Loucy (cell line): Measurements from ENCODE around the gene SYNDIG1.

ENCODE experiments used
- EZH2phosphoT487 ChIP-seq: fragments of 200-600 bp; IDR thresholded peaks from 2 replicates; pipeline ENCODE4 v1.6.1; 2018; ENCODE audit warnings: antibody characterized with exemption, mild to moderate bottlenecking, moderate library complexity, borderline replicate concordance
- TF ChIP-seq, protein P1 (sequence below): fragments of 200-600 bp; sonication (generic); conservative IDR thresholded peaks from 2 replicates; pipeline ENCODE4 v1.5.1; 2014; ENCODE audit warnings: mild to moderate bottlenecking, antibody characterized with exemption, low read length

GRCh38 chr20:24494460-24494920, 25.1 kb downstream of the SYNDIG1 start:
- TF ChIP-seq, protein P1, sequence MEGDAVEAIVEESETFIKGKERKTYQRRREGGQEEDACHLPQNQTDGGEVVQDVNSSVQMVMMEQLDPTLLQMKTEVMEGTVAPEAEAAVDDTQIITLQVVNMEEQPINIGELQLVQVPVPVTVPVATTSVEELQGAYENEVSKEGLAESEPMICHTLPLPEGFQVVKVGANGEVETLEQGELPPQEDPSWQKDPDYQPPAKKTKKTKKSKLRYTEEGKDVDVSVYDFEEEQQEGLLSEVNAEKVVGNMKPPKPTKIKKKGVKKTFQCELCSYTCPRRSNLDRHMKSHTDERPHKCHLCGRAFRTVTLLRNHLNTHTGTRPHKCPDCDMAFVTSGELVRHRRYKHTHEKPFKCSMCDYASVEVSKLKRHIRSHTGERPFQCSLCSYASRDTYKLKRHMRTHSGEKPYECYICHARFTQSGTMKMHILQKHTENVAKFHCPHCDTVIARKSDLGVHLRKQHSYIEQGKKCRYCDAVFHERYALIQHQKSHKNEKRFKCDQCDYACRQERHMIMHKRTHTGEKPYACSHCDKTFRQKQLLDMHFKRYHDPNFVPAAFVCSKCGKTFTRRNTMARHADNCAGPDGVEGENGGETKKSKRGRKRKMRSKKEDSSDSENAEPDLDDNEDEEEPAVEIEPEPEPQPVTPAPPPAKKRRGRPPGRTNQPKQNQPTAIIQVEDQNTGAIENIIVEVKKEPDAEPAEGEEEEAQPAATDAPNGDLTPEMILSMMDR: no peak
- TF ChIP-seq EZH2phosphoT487: no peak
